K562 (cell line): ENCODE data around the gene ADRB2. TPM values are rescaled to one million over a fixed set of nuclear protein-coding genes. Genes with fewer than 3 reads are reported as not detected.
A peak's percentile ranks its signal among the peaks of the same experiment; 100 is the strongest.

ENCODE experiments used
- ARID1B ChIP-seq: fragments of 450-650 bp; IDR thresholded peaks from 2 replicates; pipeline ENCODE4 v1.6.1; 2016; ENCODE audit warnings: antibody characterized with exemption, mild to moderate bottlenecking, inconsistent platforms
- ELK3 ChIP-seq: fragments of 450-650 bp; formaldehyde crosslinking; IDR thresholded peaks from 2 replicates; pipeline ENCODE4 v1.4.0; 2020; ENCODE audit warnings: mild to moderate bottlenecking
- ERF ChIP-seq: fragments of 450-650 bp; formaldehyde crosslinking; IDR thresholded peaks from 2 replicates; pipeline ENCODE4 v1.4.0; 2020; ENCODE audit warnings: mild to moderate bottlenecking, mixed read lengths
- FOXJ2 ChIP-seq: fragments of 200-800 bp; sonication (Bioruptor generic); IDR thresholded peaks from 2 replicates; pipeline ENCODE4 v1.6.1; 2016; ENCODE audit warnings: missing genetic modification characterization, missing compliant biosample characterization
- KDM1A ChIP-seq, 2 experiments: fragments of 450-650 bp; IDR thresholded peaks; 2 replicates each; pipeline ENCODE4 v1.6.1; 2016; ENCODE audit warnings: mild to moderate bottlenecking in 2 of 2
- MAFF ChIP-seq: IDR thresholded peaks from 2 replicates; pipeline ENCODE4 v1.6.1; 2012; ENCODE audit warnings: low read length, improper control_type of control experiment
- PBX2 ChIP-seq, 2 experiments: IDR thresholded peaks in 1 of 2; conservative IDR thresholded peaks in 1 of 2; 2 replicates each; pipeline ENCODE4 v1.6.1; 2016; ENCODE audit warnings: low read depth in 2 of 2, mild to moderate bottlenecking in 1 of 2, missing compliant biosample characterization in 1 of 2, missing genetic modification characterization in 1 of 2, moderate library complexity in 1 of 2
- RCOR1 ChIP-seq, 2 experiments: IDR thresholded peaks; 2 replicates each; pipeline ENCODE4 v1.6.1; 2012; ENCODE audit warnings: low read depth in 2 of 2, low read length in 2 of 2, borderline replicate concordance in 1 of 2, improper control_type of control experiment in 1 of 2
- THAP7 ChIP-seq: fragments of 250-450 bp; sonication (Bioruptor Pico); IDR thresholded peaks from 2 replicates; pipeline ENCODE4 v1.5.0; 2021
- TRIM24 ChIP-seq, 2 experiments: fragments of 450-650 bp; IDR thresholded peaks; 2 replicates each; pipeline ENCODE4 v1.6.1; 2016
- XRCC4 ChIP-seq: IDR thresholded peaks from one replicate; pipeline ENCODE4 v1.6.1; 2011; ENCODE audit not compliant: insufficient read depth, insufficient read length; ENCODE audit errors: extremely low read depth
- YBX1 ChIP-seq: fragments of 450-650 bp; IDR thresholded peaks from 2 replicates; pipeline ENCODE4 v1.7.1; 2016; ENCODE audit warnings: mild to moderate bottlenecking
- ZBED1 ChIP-seq: IDR thresholded peaks from 2 replicates; pipeline ENCODE4 v1.6.1; 2014
- ZNF318 ChIP-seq, 2 experiments: fragments of 450-650 bp; IDR thresholded peaks; 2 replicates each; pipeline ENCODE4 v1.6.1; 2016; ENCODE audit warnings: mild to moderate bottlenecking in 2 of 2, borderline replicate concordance in 1 of 2, low read depth in 1 of 2, moderate library complexity in 1 of 2
- polyA plus RNA-seq, 8 experiments: library from polyadenylated mRNA; depleted of rRNA in 4 of 8; stranded (reverse) in 5 of 8; unstranded in 3 of 8; fragments of >200 nt; fragmentation: Nextera tagmentation in 2 of 8; fragmentation: Illumina TruSeq in 1 of 8; extraction: Ambion mirVana in 2 of 8; extraction: Trizol in 1 of 8; gene quantifications; 2 replicates each; pipeline versions ENCODE4 v1.2.1 to v1.2.3, GENCODE V29; 2011 to 2014; ENCODE audit warnings: inconsistent platforms in 1 of 8, missing spikeins in 1 of 8
- total RNA-seq, 7 experiments: library from RNA; depleted of rRNA in 6 of 7; stranded (reverse); fragments of >200 nt in 6 of 7; fragmentation: Illumina TruSeq in 2 of 7; extraction: Trizol in 2 of 7; gene quantifications; 2 replicates each; pipeline versions ENCODE4 v1.2.1 to v1.2.3, GENCODE V29; 2011 to 2021; ENCODE audit warnings: low replicate concordance in 1 of 7

Gene ADRB2
- total and polyA plus RNA-seq, 9 of the 15 experiments (the other 6 are each of a cell fraction or from before 2014, with no cell fraction given): 0.01 to 0.18 (median 0.04) TPM; not detected in 2

- peak in 1 of 2 experiments; percentile 54; a peak in 1 of 4 replicates for TF ChIP-seq ZNF318 (IDR thresholded peaks at IDR 0.05; ENCODE audit: borderline replicate concordance in 1 of 2, low read depth in 1 of 2)
- 0 out of 2 replicates have a peak, but pooled peaks have one; percentile 37 for TF ChIP-seq FOXJ2 (tag)
- 0 out of 2 replicates have a peak, but pooled peaks have one; percentile 7 for TF ChIP-seq ARID1B
- 0 out of 4 replicates have a peak, but pooled peaks of 1 of the 2 experiments have one; percentile 26 for TF ChIP-seq KDM1A (IDR thresholded peaks at IDR 0.05)
- no peak for TF ChIP-seq ERF
- TF ChIP-seq MAFF: 0 out of 2 replicates have a peak, but pooled peaks have one; percentile 15
- no peak for TF ChIP-seq ELK3 (CRISPR knock-in tag)
- no peak for TF ChIP-seq XRCC4
- no peak for TF ChIP-seq ZBED1
- TF ChIP-seq TRIM24 (IDR thresholded peaks at IDR 0.05): no peak
- TF ChIP-seq PBX2 (CRISPR knock-in tag; IDR thresholded peaks at IDR 0.05; ENCODE audit: low read depth): peak; percentile 70
- peak; percentile 97 for TF ChIP-seq PBX2 (tag; conservative IDR thresholded peaks at IDR 0.05; ENCODE audit: low read depth)
- TF ChIP-seq RCOR1 (IDR thresholded peaks at IDR 0.05; ENCODE audit: borderline replicate concordance in 1 of 2, low read depth in 2 of 2, low read length in 2 of 2): no peak
- no peak for TF ChIP-seq YBX1
- no peak for TF ChIP-seq THAP7 (CRISPR knock-in tag)
Measured at GRCh38 chr5:148808864-148809642, 17.4 kb upstream of the ADRB2 start (continued).
